GM21367 (cell line): Measurements from ENCODE around the gene SRGAP3.
A peak's percentile ranks its signal among the peaks of the same experiment; 100 is the strongest.
"Not testable (repeated sequence)": the region's sequence is repeated elsewhere in the genome, so short reads cannot be mapped to it uniquely, and the experiment has no call there.

Source experiments
- ATAC-seq: cut with Tn5 transposase; IDR thresholded peaks from one replicate; pipeline ENCODE4 v1.9.1; 2021; ENCODE audit not compliant: unreplicated experiment

Gene SRGAP3

DNA sequence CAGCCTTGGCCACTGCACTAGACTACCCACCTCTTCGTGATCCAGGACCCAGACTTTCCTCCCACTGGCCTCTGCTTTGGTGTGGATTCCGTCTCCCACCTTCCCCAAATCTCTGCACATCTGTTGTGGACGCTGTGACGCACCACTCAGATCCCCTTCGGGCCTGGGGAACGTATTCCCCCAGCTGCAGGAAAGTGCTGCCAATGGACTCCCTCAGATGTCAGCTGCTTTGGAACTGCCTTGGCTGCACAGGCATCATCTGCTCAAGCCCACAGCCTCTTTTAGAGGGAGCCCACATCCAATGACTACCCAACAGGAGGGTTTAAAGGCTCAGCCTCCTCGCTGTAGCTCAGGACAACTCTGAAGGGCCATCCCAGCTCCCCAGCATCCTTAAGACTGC lies 152.0 kb downstream of the SRGAP3 start:
- no peak for ATAC-seq

DNA sequence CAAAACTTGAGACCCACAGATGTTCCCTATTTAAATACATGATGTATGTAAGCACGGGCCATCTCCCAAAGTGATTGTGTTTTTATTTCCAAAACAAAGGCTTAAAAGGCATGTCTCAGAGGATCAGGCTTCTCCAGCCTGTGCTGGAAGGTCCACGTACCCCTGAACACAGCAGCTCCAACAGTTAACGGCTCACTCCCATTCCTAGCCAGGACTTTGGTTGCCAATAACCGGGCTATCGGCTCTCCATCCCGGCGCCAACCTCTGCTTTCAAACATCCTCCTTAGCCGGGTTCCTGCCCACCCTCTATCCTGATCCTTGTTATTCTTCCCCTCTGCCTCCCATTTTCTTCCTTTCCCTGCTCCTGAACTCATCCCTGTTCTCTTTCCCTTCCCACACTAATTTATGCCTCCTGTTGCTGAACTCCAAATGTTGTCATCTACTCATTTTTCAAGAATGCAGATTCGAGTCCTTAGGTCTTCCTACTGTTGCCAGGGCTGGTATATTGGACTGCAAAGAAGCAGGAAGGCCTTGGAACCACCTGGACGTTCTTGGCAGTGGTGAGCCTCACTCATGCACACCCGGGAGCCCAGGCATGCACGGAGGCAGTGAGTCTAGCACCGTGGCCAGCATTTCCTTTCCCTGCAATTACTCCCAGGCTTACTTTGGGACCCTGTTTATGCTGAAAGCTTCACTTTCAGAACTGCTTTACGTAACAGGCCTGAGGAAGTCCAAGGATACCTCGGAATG lies 157.8 kb downstream of the SRGAP3 start:
- no peak for ATAC-seq

DNA sequence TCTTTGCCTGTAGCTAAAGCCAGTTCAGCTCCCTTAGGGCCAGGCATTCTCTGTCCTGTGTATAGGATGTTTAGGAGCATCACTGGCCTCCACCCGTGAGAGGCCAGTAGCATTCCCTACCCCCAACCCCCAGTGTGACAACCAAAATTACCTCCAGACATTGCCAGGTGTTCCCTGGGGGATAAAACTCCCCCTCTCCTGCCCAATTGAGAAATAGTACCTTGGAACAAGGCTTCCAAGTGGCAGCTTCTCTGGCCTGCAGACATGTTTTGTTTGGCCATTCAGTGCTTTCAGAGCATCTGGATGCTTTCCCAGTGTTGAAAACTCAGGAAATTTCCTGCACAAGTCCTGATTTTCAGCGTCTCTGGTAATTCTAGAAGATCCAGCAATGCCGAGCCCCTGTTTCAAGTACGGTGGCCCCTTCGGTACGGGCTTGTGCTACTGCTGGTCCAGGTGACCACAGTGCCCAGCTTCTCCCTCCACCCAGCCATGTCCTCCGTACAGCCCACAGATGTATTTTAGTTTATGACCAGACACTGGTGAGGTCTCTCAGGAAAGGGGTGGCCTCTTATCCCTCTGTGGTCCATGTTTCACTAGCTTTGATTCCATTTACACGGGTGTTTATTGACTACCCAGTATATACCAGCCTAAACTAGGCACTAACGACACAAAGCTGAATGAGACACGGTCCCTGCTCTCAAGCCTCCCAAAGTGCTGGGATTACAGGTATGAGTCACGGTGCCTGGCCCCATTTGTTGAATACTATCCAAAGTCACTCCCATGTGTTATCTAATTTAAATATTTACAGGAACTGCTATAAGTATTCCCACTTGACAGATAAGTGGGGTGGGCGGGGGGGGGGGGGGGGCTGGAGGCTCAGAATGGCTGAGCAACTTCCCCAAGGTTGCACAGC lies 160.7 kb downstream of the SRGAP3 start:
- no peak for ATAC-seq

DNA sequence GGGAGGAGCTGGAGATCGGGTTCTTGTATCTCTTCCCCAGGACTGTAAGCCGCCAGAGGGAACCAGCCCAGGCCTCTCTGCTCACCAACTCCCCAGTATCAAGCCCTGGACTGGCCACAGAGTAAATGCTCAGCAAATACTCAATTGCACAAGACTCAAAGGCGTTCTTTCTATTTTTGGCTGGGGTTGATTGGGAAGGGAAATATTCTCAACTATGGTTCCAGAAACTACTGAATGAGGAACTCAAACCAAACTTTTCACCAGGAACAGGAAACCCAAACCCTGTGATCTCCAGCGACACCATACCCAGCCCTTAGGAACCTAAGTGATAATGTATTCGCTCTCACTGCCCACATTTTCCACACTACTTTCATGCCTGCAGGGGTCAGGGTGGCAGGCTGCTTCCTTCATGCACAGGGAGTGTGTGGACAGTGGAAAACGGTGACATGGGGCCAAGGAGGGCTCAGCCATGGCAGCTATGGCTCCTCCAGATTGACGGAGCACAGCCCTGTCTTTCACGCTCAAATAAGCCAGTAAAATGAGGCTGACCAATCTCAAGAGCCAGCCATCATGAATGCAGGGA lies 161.5 kb downstream of the SRGAP3 start:
- no peak for ATAC-seq

DNA sequence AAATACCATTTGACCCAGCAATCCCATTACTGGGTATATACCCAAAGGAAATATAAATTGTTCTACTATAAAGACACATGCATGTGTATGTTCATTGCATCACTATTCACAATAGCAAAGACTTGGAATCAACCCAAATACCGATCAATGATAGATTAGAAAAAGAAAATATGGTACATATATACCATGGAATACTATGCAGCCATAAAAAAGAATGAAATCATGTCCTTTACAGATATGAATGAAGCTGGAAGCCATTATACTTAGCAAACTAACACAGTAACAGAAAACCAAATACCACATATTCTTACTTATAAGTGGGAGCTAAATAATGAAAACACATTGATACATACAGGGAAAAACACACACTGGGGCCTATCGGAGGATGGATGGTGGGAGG lies 164.0 kb downstream of the SRGAP3 start:
- ATAC-seq = not testable (repeated sequence)

DNA sequence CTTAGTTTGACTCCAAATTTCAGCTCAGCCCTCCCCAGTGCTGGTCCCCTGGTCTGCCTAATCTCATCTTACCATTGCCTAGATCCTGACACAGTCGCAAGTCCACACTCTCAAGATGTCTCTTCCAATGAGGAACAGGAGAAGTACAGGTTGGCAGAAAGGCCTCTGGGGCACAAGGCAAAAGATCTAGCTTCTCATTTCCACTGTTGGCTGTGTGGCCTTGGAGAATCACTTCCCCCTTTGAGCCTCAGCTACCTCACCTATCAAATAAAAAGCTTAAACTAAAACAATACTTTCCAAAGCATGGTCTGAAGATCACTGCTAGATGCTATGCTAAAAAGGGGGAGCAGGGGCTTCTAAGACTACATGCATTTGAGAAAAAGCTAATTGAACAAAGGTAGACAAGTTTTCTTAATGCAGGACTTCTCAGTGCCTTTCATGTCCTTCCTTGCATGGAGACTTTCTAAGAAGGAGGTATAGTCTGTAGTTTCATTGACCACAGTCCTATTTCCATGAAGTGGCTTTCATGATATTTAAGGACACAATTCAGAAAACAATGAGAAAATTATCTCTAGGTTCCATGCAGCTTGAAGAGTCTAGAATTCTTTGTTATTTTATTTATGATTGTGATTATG lies 168.1 kb downstream of the SRGAP3 start:
- ATAC-seq = no peak

DNA sequence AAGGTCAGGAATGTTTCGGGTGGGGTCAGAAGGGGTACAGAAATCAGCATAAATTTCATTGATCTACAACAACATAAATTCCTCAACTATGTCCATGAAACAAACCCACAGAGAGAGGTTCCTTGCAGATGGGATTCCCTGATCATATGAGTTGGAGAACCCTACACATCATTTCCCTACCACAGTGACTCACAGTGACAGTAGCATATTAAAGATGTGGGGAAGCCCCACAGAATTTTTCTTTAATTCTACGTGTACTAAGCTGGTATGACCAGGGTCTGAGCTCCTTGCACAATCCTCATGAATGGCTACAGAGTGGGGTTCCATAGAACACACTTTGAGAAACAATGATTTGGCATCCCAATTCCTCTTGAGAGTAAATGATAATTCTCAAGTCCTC lies 169.3 kb downstream of the SRGAP3 start:
- no peak for ATAC-seq

DNA sequence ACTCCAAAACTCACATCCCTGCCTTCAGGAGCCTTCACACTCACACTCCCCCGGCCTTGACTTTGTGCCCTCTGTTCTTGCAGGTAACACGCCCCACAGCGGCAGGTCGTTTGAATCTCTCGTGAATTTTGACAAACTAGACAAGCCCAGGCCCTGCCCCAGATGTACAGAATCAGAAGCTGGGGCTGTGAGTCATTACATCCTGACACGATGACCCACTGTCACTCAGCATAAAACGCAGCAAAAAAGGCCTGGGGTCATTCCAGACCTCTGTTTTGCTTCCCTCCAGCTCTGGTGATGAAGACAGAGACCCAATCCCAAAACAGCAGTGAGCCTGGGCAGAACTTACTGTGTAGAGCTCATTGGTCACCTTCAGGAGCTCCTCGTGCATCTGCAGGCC lies 169.8 kb downstream of the SRGAP3 start:
- ATAC-seq = no peak

DNA sequence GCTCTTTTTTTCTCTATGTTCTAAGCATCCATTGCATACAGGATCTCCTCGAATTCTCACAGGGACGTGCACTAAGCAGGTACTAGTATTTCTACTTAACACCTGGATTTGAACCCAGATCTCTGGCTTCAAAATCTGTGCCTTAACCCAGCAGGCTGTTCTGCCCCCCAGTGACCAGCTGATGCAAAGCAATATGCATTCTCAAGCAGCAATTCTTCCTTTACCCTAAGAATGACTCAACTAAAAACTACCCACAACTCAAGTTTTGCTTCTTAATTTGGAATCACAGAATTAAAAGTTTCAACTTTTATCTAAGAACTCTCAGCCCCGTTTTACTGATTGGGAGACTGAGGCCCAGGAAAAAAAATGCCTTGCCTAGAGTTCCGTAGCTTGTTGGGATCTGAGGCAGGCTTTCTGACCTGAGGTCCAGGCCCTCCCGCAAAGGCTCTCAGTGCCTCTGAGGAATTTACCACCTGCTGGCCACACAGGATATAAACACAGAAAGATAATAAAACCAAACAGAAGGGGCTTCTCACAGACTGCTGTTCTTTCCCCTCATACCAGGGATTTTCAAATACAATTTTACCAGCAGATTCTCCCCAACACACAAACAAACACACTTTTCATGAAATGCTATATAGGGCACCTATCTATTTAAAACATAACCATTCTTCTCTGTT lies 170.7 kb downstream of the SRGAP3 start:
- no peak for ATAC-seq

DNA sequence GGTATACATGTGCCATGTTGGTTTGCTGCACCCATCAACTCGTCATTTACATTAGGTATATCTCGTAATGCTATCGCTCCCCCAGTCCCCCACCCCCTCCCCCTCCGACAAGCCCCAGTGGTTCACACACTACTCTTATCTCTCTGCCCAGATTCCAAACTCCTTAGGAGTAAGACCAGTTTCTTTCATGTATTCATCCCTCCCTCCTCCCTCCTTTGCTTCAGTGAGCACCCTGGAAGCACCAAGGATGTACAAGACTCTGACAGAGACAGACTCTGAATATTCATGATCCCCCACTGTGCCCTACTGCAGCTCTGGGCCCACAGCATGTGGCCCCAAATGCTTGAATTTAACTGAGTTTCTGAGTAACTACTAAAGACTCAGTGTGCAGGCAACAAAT lies 172.4 kb downstream of the SRGAP3 start:
- ATAC-seq = no peak

DNA sequence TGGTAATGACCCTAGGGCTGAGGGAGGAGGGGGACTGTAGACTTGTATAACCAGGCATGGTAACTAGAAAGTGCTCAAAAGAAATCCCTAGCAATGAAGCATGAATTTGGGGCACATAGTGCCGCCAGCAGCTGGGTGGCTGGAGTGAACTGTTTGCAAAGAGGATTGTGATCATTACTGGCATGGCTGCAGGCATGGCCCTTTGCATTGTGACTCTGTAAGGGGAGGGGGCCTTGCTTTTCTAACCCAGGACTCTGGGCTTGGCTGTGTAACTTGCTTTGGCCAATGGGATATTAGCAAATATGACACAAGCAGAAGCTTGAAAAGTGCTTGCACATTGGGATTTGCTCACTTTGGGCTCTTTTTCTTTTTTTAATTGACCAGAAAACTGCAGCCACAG lies 173.7 kb downstream of the SRGAP3 start:
- ATAC-seq = no peak

DNA sequence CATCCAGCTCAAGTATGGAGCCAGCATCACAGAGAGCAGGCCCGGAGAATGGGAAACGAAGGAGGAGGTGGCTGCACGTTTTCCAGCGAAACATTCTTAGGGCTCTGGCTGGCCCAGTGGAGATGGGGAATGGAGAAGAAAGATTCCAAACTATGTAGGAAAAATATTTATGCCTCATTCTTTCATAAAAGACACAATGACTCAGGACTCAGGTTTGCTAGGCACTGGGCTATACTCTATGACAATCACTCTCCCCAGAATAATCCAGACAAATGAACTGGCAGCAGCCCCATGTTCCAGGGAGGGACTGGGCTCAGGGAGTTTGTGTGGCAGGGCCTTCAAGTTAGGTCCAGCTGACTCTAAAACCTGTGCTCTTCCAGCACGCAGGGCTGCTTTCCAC lies 175.4 kb downstream of the SRGAP3 start:
- no peak for ATAC-seq

DNA sequence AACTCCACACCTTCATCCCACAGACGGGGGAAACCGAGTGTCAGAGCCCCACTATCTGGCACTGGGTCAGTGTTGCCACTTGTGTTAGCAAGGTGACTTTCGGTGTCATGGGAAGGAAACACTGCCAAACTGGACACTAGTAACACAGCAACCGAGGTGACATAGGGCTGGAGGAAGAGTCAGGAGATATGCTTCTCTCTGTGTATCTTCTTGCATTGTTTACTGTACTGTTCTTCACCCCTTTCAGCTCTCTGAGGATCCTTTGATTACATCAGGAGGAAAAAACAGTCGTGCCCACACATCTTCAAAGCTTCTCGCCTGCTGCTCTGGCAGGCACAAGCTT lies 176.8 kb downstream of the SRGAP3 start:
- no peak for ATAC-seq

DNA sequence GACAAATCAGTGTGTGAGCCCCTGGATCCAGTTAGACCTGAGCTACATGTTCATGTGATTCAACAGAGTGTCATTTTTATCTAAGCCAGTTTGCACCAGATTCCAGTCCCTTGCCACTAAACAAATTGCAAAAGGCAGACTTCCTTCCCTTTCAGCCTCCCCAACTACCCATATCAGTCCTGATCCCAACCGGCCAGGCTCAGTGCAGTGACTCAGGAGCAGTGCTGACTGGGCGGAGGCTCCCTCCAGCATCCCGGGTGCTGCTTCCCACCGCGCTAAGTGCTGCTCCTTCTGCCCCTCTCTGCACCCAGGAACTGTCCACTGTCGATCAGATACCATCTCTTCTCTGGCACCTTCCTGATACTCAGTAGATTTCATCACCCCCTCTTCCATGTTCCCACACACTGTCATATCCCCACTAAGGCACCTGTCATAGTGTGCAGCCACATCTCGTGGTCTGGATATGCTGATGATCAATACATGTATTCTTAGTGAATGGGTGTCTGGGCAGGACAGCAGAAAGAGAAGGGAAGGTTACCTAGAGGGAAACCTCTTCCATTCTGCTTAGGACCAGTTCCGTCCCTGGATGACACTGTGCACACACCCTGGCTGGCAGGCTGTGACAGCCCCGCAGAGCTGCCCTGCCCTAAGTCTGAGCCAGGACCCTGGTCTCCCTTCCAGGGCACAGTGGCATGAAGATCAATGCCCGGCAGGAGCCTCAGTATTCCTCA lies 177.3 kb downstream of the SRGAP3 start:
- no peak for ATAC-seq

DNA sequence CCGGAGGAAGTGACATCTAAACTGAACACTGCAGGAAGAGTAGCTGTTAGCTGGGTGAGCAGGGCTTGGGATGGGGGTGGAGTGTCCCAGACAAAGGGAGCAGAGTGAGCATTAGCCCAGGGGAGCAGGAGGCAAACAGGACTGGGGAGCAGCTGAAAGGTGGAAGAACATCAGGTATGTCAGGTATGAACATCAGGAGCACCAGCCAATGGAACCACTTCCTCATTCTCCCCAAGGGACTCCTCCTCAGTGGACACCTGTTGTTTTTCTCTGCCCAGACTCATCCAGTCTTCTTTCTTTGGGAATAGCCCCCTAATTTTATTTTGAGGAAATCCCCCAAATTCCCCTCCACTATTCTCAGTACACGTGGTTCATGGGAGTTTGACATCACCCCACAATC lies 178.5 kb downstream of the SRGAP3 start:
- ATAC-seq = no peak

DNA sequence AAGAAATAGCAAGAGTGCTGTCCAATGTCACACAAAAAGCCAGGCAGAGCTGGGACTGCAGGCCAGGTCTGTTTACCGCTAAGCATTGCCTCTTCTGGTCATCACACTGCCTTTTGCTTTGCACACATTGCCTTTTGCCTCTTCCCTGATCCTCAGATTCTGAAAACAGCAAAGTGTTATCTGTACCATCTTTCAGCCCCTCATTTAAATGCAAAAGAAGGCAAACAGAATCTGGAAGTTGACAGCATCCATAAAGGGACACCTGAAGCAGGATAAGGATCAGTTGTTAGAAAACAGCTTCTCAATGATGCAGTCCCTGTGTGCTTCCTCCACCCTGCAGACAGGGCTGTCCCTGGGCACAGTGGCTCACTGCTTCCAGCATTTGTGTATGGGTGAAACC lies 179.5 kb downstream of the SRGAP3 start:
- no peak for ATAC-seq

DNA sequence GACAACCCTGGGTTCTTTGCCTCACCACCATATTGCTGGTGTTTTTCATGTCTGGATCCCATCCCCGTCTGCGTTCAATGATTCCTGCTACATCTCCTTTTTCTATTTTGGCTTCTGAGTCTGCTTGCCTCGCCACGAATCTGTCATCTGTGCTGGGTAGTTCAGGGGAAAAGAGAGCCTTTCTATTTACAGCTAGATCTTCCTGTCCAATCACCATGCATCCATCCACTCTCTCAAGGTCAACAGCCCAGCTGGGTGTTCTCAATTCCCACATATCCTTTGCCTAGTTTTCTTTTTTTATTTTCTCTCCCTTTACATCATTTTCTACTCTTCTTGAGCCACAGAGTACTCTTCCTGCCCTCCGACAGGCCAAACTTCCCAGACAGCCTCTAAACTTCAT lies 181.4 kb downstream of the SRGAP3 start:
- ATAC-seq = no peak

DNA sequence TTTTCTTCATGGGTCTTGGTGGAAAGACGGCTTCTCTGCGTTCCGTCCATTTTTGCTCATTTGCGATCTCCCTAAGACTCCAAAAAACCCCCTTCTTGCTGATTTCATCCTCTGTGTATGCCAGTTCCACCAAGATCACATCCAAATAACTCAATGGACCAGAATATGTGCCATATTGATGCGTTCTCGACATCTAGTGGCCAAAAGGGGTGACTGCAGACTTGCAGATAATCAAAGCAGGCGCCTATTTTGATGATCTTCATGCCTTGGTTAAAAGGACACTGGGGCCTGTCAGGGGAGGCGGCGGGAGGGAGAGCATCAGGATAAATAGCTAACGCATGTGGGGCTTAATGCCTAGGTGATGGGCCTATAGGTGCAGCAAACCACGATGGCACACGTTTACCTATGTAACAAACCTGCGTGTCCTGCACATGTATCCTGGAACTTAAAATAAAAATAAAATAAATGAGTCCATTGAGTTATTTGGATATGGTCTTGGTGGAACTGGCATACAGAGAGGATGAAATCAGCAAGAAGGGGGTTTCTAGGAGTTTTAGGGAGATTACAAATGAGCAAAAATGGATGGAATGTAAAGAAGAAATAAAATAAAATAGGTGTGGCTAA lies 182.0 kb downstream of the SRGAP3 start:
- peak; percentile 49 for ATAC-seq

DNA sequence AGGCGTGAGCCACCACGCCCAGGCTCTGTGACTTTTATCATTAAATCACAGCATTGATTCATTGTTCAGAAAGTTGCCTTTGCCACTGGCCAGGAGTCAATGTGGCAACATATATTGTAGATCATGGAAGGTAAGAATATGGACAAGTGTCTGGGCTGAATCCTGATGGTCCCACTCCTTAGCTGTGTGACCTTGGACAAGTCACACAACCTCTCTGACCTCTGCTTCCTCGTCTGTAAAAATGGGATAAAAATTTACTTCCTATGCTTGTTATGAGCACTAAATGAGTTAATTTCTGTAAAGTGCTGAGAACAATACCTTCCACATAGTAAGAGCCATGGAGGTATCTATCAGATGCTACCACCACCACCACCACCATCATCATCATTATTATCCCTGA lies 182.7 kb downstream of the SRGAP3 start:
- no peak for ATAC-seq

DNA sequence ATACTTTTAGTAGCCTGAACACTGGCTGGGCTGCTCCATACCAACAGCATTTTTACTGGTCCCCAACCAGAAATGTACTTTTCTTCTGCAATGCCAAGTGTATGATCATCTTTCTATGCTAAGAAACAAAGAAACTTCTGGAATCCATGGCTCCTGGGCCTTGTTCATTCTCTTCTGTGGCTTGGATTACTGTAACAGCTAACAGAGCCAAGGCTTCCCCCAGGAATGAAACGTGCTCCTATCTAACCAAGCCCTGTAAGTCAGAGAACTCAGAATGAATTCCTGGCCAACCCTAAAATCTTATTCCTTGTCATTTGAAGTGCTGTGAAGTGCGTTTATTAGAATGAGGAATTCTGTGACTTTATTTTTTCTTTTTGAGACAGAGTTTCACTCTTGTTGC lies 183.3 kb downstream of the SRGAP3 start:
- ATAC-seq = no peak
